HepG2 (cell line): ENCODE measurements around the gene CALR. TPM values are rescaled to one million over a fixed set of nuclear protein-coding genes. Genes with fewer than 3 reads are reported as not detected.

ENCODE experiments used
- BRCA1 ChIP-seq: sonication (generic); formaldehyde crosslinking; IDR thresholded peaks from 2 replicates; pipeline ENCODE4 v1.4.0; 2020; ENCODE audit warnings: missing genetic modification reagents
- GZF1 ChIP-seq: sonication (generic); formaldehyde crosslinking; IDR thresholded peaks from 2 replicates; pipeline ENCODE4 v1.5.1; 2020; ENCODE audit warnings: mild to moderate bottlenecking, missing genetic modification reagents
- HOXA9 ChIP-seq: sonication (generic); formaldehyde crosslinking; IDR thresholded peaks from 2 replicates; pipeline ENCODE4 v1.8.1; 2022; ENCODE audit warnings: missing genetic modification reagents, mild to moderate bottlenecking, moderate library complexity, borderline replicate concordance
- POLR2G ChIP-seq: fragments of 200-400 bp; formaldehyde crosslinking; IDR thresholded peaks from 2 replicates; pipeline ENCODE4 v1.6.1; 2018; ENCODE audit warnings: mild to moderate bottlenecking, low read depth, low read length, moderate library complexity
- PRDM10 ChIP-seq: sonication (generic); formaldehyde crosslinking; IDR thresholded peaks from 2 replicates; pipeline ENCODE4 v1.4.0; 2020; ENCODE audit warnings: low read depth, missing genetic modification reagents
- TBP ChIP-seq: sonication (generic); formaldehyde crosslinking; IDR thresholded peaks from 2 replicates; pipeline ENCODE4 v1.5.0; 2020; ENCODE audit warnings: missing genetic modification reagents
- THYN1 ChIP-seq: sonication (generic); formaldehyde crosslinking; IDR thresholded peaks from 2 replicates; pipeline ENCODE4 v1.8.1; 2023; ENCODE audit warnings: low read depth, mild to moderate bottlenecking, moderate library complexity, missing genetic modification reagents, borderline replicate concordance
- ZFP41 ChIP-seq: sonication (generic); formaldehyde crosslinking; IDR thresholded peaks from 2 replicates; pipeline ENCODE4 v1.4.0; 2020; ENCODE audit warnings: mild to moderate bottlenecking, missing genetic modification reagents, borderline replicate concordance
- ZNF337 ChIP-seq: sonication (generic); formaldehyde crosslinking; IDR thresholded peaks from 2 replicates; pipeline ENCODE4 v1.5.1; 2020; ENCODE audit warnings: missing genetic modification reagents, low read depth, mild to moderate bottlenecking, borderline replicate concordance
- ZNF33A ChIP-seq: sonication (generic); formaldehyde crosslinking; IDR thresholded peaks from 2 replicates; pipeline ENCODE4 v1.5.1; 2020; ENCODE audit warnings: missing genetic modification reagents, mild to moderate bottlenecking, moderate library complexity, borderline replicate concordance
- ZNF430 ChIP-seq: sonication (generic); formaldehyde crosslinking; IDR thresholded peaks from 2 replicates; pipeline ENCODE4 v1.9.0; 2021; ENCODE audit warnings: mild to moderate bottlenecking, missing genetic modification reagents
- ZNF484 ChIP-seq: sonication (generic); formaldehyde crosslinking; IDR thresholded peaks from 2 replicates; pipeline ENCODE4 v1.5.1; 2020; ENCODE audit warnings: mild to moderate bottlenecking, low read depth, missing genetic modification reagents, borderline replicate concordance
- ZNF614 ChIP-seq: IDR thresholded peaks from 2 replicates; pipeline ENCODE4 v1.6.1; 2018; ENCODE audit warnings: missing biosample characterization, missing genetic modification reagents, inconsistent platforms, borderline replicate concordance
- ZNF616 ChIP-seq: sonication (generic); formaldehyde crosslinking; IDR thresholded peaks from 2 replicates; pipeline ENCODE4 v1.5.0; 2020; ENCODE audit warnings: low read depth, mild to moderate bottlenecking, missing genetic modification reagents
- ZNF850 ChIP-seq: sonication (generic); formaldehyde crosslinking; conservative IDR thresholded peaks from 2 replicates; pipeline ENCODE4 v1.9.0; 2021; ENCODE audit warnings: mild to moderate bottlenecking, missing genetic modification reagents
- ZNF891 ChIP-seq: sonication (generic); formaldehyde crosslinking; IDR thresholded peaks from 2 replicates; pipeline ENCODE4 v1.5.0; 2020; ENCODE audit warnings: mild to moderate bottlenecking, missing genetic modification reagents
- ZZZ3 ChIP-seq: sonication (generic); formaldehyde crosslinking; IDR thresholded peaks from 2 replicates; pipeline ENCODE4 v1.4.0; 2020; ENCODE audit warnings: missing genetic modification reagents, mild to moderate bottlenecking, borderline replicate concordance
- polyA plus RNA-seq, 8 experiments: library from polyadenylated mRNA; depleted of rRNA in 3 of 8; stranded (reverse) in 7 of 8; unstranded in 1 of 8; fragments of >200 nt; fragmentation: Illumina TruSeq in 4 of 8; extraction: Trizol in 4 of 8; gene quantifications; 2 replicates each; pipeline versions ENCODE4 v1.2.1 to v1.2.3, GENCODE V29; 2011 to 2016; ENCODE audit warnings: low read depth in 4 of 8, missing spikeins in 1 of 8, mixed read lengths in 1 of 8; ENCODE audit not compliant: insufficient read depth in 1 of 8
- total RNA-seq, 5 experiments: library from RNA; depleted of rRNA; stranded (reverse); fragments of >200 nt; fragmentation: Illumina TruSeq; extraction: Trizol; gene quantifications; 2 replicates each; pipeline ENCODE4 v1.2.3, GENCODE V29; 2016; ENCODE audit warnings: low read depth in 1 of 5
- TF ChIP-seq, protein P1 (sequence below): fragments of 450-650 bp; IDR thresholded peaks from 2 replicates; pipeline ENCODE4 v1.6.1; 2016
- TF ChIP-seq, protein P2 (sequence below): sonication (generic); formaldehyde crosslinking; IDR thresholded peaks from 2 replicates; pipeline ENCODE4 v1.4.0; 2020; ENCODE audit warnings: mild to moderate bottlenecking, missing genetic modification reagents
- TF ChIP-seq, protein P3 (sequence below): sonication (generic); formaldehyde crosslinking; IDR thresholded peaks from 2 replicates; pipeline ENCODE4 v1.9.0; 2022; ENCODE audit warnings: low read depth, missing genetic modification reagents

CALR gene
- total and polyA plus RNA-seq, 2 of the 13 experiments (the other 11 are each of a cell fraction or from before 2014, with no cell fraction given), result 898 to 934 TPM

DNA sequence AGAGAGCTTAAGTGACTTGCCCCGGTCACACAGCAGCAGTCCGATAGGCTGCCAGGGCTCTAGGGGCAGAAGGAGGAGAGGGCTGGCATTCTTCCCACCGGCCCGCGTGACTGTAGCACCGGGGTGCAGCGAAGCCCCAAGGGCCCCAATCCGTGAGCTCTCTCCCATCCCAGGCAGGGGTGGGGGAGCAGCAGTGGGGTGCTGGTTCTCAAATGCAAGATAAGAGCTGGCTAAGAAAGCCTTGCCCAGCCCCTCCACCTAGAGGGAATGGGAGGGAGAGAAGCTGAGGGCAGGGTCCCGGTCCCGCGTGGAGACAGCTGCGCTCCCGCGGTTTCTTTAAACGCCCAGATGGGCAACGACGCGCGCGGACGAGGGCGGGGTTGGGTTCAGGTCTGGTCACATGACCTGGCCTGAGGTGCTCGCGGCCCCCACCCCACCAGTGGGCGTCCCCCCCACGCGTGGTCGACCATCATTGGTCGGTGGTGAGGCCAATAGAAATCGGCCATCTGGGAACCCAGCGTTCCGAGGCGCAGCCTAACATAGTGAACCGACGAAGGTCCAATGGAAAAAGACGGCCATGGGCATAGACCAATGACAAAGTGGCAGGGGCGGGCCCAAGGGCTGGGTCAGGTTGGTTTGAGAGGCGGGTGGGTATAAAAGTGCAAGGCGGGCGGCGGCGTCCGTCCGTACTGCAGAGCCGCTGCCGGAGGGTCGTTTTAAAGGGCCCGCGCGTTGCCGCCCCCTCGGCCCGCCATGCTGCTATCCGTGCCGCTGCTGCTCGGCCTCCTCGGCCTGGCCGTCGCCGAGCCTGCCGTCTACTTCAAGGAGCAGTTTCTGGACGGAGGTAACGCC lies at the start of gene CALR (continued):
- TF ChIP-seq ZNF484 (CRISPR knock-in tag) (no peak; the same call in 1 of the 2 replicates), ZNF33A (CRISPR knock-in tag) (no peak), PRDM10 (CRISPR knock-in tag) (no peak), THYN1 (CRISPR knock-in tag) (no peak), ZNF337 (CRISPR knock-in tag) (0 out of 2 replicates have a peak, but pooled peaks have one; percentile 47), ZFP41 (no peak), GZF1 (CRISPR knock-in tag) (peak; percentile 58; the same call in 1 of the 2 replicates), ZNF616 (CRISPR knock-in tag) (peak; percentile 75; the same call in 1 of the 2 replicates), HOXA9 (CRISPR knock-in tag) (no peak), POLR2G (peak; percentile 99), ZNF430 (CRISPR knock-in tag) (peak; percentile 31; the same call in 1 of the 2 replicates), BRCA1 (CRISPR knock-in tag) (no peak), TBP (CRISPR knock-in tag) (no peak), ZNF891 (CRISPR knock-in tag) (no peak), ZNF614 (CRISPR knock-in tag) (peak; percentile 26; the same call in 1 of the 2 replicates), ZZZ3 (CRISPR knock-in tag) (no peak; the same call in 1 of the 2 replicates), ZNF850 (no peak)
- TF ChIP-seq, protein P1, sequence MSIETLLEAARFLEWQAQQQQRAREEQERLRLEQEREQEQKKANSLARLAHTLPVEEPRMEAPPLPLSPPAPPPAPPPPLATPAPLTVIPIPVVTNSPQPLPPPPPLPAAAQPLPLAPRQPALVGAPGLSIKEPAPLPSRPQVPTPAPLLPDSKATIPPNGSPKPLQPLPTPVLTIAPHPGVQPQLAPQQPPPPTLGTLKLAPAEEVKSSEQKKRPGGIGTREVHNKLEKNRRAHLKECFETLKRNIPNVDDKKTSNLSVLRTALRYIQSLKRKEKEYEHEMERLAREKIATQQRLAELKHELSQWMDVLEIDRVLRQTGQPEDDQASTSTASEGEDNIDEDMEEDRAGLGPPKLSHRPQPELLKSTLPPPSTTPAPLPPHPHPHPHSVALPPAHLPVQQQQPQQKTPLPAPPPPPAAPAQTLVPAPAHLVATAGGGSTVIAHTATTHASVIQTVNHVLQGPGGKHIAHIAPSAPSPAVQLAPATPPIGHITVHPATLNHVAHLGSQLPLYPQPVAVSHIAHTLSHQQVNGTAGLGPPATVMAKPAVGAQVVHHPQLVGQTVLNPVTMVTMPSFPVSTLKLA, result peak; percentile 75
- TF ChIP-seq, protein P2, sequence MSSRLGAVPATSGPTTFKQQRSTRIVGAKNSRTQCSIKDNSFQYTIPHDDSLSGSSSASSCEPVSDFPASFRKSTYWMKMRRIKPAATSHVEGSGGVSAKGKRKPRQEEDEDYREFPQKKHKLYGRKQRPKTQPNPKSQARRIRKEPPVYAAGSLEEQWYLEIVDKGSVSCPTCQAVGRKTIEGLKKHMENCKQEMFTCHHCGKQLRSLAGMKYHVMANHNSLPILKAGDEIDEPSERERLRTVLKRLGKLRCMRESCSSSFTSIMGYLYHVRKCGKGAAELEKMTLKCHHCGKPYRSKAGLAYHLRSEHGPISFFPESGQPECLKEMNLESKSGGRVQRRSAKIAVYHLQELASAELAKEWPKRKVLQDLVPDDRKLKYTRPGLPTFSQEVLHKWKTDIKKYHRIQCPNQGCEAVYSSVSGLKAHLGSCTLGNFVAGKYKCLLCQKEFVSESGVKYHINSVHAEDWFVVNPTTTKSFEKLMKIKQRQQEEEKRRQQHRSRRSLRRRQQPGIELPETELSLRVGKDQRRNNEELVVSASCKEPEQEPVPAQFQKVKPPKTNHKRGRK (CRISPR knock-in tag), result no peak
- TF ChIP-seq, protein P3, sequence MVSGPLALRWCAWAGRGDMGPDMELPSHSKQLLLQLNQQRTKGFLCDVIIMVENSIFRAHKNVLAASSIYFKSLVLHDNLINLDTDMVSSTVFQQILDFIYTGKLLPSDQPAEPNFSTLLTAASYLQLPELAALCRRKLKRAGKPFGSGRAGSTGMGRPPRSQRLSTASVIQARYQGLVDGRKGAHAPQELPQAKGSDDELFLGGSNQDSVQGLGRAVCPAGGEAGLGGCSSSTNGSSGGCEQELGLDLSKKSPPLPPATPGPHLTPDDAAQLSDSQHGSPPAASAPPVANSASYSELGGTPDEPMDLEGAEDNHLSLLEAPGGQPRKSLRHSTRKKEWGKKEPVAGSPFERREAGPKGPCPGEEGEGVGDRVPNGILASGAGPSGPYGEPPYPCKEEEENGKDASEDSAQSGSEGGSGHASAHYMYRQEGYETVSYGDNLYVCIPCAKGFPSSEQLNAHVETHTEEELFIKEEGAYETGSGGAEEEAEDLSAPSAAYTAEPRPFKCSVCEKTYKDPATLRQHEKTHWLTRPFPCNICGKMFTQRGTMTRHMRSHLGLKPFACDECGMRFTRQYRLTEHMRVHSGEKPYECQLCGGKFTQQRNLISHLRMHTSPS (CRISPR knock-in tag), result no peak
